ENCODE results near the gene ACOXL. TPM values are rescaled to one million over a fixed set of nuclear protein-coding genes. Genes with fewer than 3 reads are reported as not detected.

ACOXL gene
- total and polyA plus RNA-seq, 12 donors: 0.05 to 0.19 (median 0.12) TPM; not detected in 8

DNA sequence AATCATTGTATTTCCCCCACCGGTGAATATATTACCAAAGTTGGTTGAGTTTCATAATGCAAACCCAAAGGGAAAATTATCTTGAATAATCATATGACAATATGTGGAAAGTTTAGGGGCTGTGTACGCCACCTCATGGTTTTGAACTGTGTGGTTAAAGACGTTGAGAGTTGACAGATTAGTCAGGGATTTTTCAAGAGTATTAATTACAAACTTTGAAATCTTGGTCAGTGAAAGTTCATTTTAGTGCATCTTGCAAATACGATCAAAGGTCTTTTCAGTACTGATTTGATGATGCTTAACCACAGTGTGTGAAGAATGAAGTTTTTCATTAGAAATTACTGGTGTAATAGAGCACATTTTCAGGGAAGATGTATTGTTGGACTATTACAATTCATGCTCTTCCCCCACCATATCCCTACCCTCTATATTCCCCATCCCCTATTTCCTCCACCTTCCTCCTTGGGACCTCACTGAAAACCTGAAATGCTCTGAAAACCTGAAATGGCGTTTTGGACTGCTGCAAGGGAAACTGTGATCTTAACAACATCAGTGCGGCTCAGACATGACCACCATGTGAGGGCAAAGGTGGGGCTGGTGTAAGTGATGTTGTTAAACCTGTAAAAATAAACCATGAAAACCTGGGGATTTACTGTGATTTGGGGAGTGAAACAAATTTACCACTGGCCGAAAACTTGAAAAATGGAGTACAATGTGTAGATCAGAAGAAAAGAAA, 383.8 kb downstream of the ACOXL start:
- DNase-seq: no peak
- Histone ChIP-seq H3K27ac (no peak overlapping the region), H3K4me3 (no peak overlapping the region), H3K4me1 (replicated peaks in 1 of 2) (peaks cover 5 to 22% of the 10 kb centered on the region in 2 donors), H3K9me3 (replicated peaks in 1 of 3) (no peaks in the 10 kb centered on the region), H3K27me3 (peaks cover 6% of the 10 kb centered on the region), H3K36me3 (replicated peaks in 1 of 2) (no peaks in the 10 kb centered on the region)
- WGBS, 4 donors: 61 to 68% (median 62%) methylated on average over 7 of the region's 7 CpGs
- TF ChIP-seq CTCF (IDR thresholded peaks at IDR 0.05) (no peak), POLR2A (IDR thresholded peaks at IDR 0.05) (no peak)
- intact Hi-C loops (cut with DNase I): loop anchor here in 1 of 2 donors (10.0 kb wide), 1 partner anchor 589 kb away; no protein-coding TSS in a partner anchor

- peak; percentile 72 to 87 (median 79) for DNase-seq
- Histone ChIP-seq H3K27ac (no peak overlapping the region), H3K36me3 (replicated peaks in 1 of 2) (no peaks in the 10 kb centered on the region), H3K9me3 (replicated peaks in 1 of 3) (no peaks in the 10 kb centered on the region), H3K4me3 (peak overlapping the region in 2 of 4 donors; percentile 2 to 47), H3K4me1 (replicated peaks in 1 of 2) (peaks cover 5 to 26% of the 10 kb centered on the region in 2 donors), H3K27me3 (peaks cover 6% of the 10 kb centered on the region)
- WGBS, 4 donors: 3 to 11% (median 4%) methylated on average over 25 to 30 of the region's 30 CpGs
- intact Hi-C loops (cut with DNase I): loop anchor here in 1 of 2 donors (10.0 kb wide), 1 partner anchor 588 kb away; no protein-coding TSS in a partner anchor
- no peak for TF ChIP-seq POLR2A (IDR thresholded peaks at IDR 0.05)
- TF ChIP-seq CTCF (IDR thresholded peaks at IDR 0.05): peak; percentile 76 to 92 (median 86)
These were observed 384.6 kb downstream of the ACOXL start for GRCh38 chr2:111116843-111117597.

- no peak for TF ChIP-seq CTCF (IDR thresholded peaks at IDR 0.05)
- no peak for TF ChIP-seq POLR2A (IDR thresholded peaks at IDR 0.05)
- peaks cover 5 to 27% of the 10 kb centered on the region in 2 donors for H3K4me1 ChIP-seq (replicated peaks in 1 of 2)
- peak overlapping the region in 2 of 4 donors; percentile 2 to 47 for H3K4me3 ChIP-seq
- H3K27ac ChIP-seq: no peak overlapping the region
- DNase-seq: peak in 4 of 7 donors; percentile 26 to 61 (median 30)
- WGBS, 4 donors: 11 to 21% (median 15%) methylated on average over 38 to 64 of the region's 64 CpGs
- intact Hi-C loops (cut with DNase I): loop anchor here in 1 of 2 donors (10.0 kb wide), 1 partner anchor 587 kb away; no protein-coding TSS in a partner anchor
- H3K27me3 ChIP-seq: peaks cover 1% of the 10 kb centered on the region
- no peaks in the 10 kb centered on the region for H3K36me3 ChIP-seq (replicated peaks in 1 of 2)
- H3K9me3 ChIP-seq (replicated peaks in 1 of 3): no peaks in the 10 kb centered on the region
These were observed 385.5 kb downstream of the ACOXL start for GRCh38 chr2:111117598-111118480.
